GM18951 (cell line): ENCODE data around the gene PRSS33.

Source experiments
- POLR2A ChIP-seq: IDR thresholded peaks from 4 replicates; pipeline ENCODE4 v1.6.1; 2011; ENCODE audit warnings: mild to moderate bottlenecking; ENCODE audit not compliant: insufficient read length, insufficient read depth; ENCODE audit errors: extremely low read depth
- in situ Hi-C: fragments of 300-500 bp; cut with MboI; formaldehyde crosslinking; loops from one replicate; pipeline ENCODE4 v1.12.0; 2022; ENCODE audit warnings: low sequenced_read_pairs, mixed read lengths, inconsistent platforms; ENCODE audit not compliant: unreplicated experiment

The PRSS33 gene

DNA sequence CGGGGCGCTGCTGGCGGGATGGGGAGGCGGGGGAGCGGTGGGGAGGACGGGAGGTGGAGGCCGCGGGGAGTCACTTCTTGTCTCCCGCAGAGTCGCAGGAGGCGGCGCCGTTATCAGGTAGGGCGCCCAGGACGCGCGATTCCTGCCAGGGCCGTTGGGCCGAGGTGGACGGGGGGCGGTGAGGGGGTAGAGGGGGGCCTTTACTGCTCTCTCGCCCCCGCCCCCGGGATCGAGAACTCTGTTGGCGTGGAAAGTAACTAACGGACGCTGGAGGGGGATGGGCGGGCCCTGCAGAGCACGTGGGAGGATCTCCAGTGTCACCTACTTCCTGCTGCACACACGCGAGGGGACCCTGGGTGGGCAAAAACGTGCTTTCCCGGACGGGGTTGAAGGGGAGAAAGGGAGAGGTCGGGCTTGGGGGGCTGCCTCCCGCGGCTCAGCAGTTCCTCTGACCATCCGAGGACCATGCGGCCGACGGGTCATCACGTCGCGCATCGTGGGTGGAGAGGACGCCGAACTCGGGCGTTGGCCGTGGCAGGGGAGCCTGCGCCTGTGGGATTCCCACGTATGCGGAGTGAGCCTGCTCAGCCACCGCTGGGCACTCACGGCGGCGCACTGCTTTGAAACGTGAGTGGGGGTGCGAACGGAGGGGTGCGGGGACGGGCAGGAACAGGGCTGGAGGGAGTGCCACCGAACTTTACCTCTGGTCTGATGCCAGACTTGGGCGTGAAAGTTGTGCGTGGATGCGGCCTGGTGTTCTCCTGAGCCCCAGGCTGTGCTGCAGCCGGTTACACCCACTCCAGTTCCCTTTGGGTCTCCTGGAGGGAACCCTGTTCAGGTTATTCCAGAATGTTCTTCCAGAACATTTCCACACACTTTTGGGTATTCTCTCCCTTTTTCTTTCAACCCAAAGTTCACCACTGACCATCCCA lies 30.2 kb upstream of the PRSS33 start:
- TF ChIP-seq POLR2A, result no peak
- in situ Hi-C loops, result no loop called here

DNA sequence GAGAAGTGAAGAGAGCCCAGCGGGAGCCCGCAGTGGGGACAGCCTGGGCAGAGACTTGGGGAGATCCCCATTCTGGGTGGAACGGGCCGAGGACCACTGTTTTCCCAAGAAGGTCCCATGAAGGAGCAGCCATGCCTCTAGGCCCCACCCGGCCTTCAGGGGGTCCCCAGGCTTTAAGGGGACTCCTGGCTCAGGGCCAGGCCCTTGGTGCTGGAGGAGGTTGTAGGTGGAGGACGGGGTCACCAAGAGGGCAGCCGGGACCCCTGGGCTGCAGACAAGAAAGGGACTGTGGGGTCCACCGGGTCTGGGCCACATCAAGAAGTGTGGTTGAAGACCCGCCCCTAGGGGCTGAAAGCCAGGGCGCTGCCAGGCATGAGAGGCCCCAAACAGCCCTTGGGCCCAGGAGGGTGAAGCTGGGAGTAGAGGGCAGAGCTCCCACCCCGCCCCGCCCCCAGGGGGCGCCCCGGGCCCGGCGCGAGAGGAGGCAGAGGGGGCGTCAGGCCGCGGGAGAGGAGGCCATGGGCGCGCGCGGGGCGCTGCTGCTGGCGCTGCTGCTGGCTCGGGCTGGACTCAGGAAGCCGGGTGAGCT lies 29.5 kb upstream of the PRSS33 start, which contains the start of gene PRSS21:
PRSS21 (plus strand) TSS at position 487 of the 589 bp plus-strand sequence; CDS start at position 519, 32 bp downstream.
- no peak for TF ChIP-seq POLR2A
- in situ Hi-C loops, result no loop called here

DNA sequence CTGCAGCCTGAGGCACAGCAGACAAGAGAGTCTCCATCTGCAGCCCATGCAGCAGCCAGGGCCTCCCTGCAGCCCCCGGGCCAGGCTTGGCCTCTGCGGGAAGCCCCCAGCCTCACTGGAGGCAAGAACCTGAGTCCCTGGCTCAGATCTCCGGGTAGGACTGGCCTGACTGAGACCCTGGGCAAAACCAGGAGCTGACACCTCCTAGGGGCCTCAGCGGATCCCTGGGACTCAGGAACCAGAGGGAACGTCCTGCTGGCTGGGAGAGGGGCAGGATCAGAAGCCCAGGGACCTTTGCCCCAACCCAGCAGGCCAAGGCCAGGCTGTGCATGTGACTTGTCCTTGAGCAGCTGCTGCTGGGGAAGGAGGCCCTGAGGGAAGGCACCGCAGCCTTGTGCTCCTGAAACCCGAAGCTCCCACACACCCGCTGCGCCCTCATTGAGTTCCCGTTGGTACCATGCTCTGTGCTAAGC lies 28.0 kb upstream of the PRSS33 start:
- in situ Hi-C loops, result no loop called here
- no peak for TF ChIP-seq POLR2A

DNA sequence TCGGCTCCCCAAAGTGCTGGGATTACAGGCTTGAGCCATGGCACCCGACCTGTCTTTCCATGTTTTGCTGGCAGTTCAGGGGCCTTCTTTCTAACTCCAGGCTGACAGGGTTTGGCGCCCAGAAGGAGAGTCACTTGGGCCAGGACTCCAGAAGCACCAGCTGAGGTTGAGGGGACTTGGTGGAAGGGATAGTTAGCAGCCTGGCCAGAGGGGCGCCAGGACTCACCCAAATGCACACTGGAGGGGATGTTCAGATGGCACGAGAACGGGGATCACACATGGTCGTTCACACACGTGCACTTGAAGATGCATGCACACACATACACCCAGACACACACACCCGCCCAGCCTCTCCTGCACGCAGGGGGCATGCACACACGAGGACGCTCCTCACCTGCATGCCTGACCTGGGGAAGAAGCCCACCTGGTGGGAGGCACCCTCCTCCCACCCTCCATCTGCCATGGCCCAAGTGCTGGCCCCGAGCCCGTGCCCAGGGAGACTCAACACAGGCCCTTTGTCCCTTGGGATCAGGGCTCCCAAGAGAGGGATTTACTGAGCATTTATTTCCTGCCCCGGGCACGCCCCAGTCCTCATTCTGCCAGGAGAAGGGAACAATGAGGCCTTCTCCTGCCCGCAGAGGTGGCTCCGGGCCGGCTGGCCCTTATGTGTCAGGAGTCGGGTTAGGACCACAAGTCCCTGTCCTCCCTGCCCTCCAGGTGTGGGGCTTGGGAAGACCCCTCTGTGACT lies 27.4 kb upstream of the PRSS33 start:
- in situ Hi-C loops, result no loop called here
- TF ChIP-seq POLR2A, result no peak

DNA sequence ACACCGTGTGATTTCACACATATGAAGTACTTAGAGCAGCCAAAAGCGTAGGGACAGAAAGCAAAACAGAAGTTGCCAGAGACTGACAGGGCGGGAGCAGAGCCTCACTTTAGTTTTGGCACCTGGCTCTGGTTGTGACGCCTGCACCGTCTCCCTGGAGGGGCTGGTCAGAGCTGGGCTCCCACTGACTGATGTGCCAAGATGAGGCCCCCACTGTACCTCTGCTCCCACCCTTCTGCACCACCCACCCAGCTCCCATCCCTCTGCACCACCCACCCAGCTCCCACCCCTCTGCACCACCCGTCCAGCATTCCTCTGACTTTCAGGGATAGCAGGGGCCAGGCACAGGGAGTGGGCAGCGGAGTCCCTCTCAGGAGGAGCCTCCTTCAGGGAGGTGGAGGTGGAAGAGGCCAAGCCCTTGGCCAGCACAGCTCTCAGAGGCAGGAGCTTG lies 26.4 kb upstream of the PRSS33 start:
- in situ Hi-C loops, result no loop called here
- no peak for TF ChIP-seq POLR2A

DNA sequence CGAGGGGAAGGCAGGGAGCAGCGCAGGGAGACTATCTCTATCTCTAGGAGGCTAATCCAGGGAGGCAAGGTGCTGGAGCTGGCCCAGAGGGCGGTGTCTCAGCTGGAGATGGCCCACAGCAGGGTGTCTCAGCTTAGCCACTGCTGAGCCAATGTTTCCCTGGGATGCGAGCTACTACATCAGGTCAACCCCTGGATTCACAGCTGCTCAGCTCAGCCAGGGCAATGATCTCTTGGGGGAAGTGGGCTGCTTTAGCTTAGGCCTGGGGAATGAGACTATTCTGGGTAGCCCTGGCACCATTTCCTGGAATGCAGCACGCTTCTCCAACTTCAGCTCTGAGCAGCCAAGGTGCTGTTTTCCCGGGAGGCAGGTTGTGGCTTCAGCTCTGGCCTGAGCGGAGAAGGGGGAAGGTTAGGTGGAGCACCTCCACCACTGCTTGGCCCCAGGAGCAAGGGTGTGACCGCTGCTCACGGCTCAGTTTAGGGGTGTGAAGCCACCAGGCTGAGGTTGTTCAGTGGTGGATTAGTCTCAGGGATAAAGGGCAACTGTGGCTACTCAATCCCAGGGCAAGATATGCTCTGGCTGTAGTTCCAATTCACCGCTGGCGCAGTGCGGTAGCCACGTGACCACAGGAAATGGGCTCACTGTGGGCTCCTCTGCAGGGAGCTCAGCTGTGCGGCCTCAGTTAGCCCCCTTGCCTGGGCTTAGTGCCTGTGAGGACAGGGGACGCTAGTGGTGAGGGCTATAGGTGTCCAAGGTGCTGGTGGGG lies 24.5 kb upstream of the PRSS33 start:
- no peak for TF ChIP-seq POLR2A
- in situ Hi-C loops, result no loop called here

DNA sequence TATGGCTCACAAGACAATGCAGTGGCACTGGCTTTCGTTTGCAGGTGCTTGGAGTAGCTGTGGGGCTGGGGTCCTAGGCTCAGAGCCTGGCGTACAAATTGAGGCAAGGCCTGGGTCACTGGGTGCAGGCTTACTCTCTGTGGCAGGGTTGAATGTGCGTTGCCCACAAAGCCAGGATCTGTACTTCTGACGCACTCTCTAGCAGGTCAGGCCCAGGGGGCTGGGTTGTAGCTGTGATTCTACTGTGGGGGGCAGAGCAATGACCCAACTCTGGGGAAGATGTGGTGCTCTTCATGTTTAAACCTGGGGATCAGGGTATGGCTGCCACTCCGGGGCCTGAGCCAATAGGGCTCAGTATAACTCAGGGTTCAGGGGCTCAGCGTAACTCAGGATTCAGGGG lies 23.3 kb upstream of the PRSS33 start:
- in situ Hi-C loops, result no loop called here

DNA sequence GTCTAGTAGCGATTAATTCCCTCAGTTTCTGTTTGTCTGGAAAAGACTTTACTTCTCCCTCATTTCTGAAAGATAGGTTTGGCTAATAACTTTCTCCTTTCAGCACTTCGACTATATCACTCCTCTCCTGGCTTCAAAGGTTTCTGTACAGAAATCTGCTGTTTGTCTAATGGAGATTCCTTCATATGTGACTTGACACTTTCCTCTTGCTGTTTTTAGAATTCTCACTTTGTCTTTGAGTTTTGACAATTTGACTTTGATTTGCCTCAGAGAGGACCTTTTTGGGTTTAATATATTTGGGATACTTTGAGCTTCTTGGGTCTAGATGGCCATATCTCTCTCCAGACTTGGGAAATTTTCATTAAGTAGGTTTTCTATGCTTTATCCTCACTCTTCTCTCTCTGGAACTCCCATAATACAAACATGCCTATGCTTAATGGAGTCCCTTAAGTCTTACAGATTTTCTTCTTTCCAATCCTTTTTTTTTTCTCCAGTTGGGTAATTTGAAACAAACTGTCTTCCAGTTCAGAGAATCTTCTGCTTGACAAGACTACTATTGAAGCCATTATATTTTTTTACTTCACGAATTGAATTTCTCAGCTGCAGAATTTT lies 21.9 kb upstream of the PRSS33 start:
- in situ Hi-C loops, result no loop called here
- no peak for TF ChIP-seq POLR2A

More for the DNA sequence above, 23.3 kb upstream of the PRSS33 start:
- TF ChIP-seq POLR2A, result no peak

DNA sequence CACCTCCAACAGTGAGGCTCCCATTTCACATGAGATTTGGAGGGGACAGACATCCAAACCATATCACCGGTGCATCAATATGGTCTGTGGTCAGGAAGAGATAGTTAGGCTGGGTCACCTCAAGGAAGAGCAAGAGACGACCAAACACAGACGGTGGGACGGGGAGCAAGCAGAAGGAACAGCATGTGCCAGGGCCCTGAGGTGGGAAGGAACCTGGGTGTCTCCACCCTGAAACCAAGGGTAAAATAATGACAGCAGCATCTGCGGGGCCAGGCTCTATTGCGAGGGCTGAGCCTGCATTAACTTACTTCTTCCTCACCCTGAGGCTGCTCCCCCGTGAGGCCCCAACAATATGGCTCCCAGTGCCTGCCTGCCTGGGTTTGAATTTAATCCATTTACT lies 20.8 kb upstream of the PRSS33 start:
- in situ Hi-C loops, result no loop called here
- no peak for TF ChIP-seq POLR2A

DNA sequence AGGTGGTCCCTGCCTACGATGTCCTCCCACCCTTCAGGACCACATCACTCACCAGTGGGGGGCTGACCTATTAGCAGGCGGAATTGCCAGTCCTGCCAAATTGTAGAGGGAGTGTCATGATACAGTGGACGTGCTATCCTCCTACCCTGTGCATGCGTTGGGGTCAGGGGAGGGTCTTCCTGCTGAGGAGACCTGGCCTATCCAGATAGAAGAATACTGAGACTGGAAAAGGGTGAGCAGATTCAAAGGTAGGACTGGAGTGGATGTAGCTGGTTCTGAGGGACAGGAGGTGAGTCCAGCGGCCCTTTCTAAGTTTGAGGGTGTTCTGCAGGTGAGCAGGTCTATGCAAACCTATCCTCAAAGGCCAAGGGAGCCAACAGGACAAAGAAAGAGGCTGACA lies 18.9 kb upstream of the PRSS33 start:
- TF ChIP-seq POLR2A, result no peak
- in situ Hi-C loops, result no loop called here

DNA sequence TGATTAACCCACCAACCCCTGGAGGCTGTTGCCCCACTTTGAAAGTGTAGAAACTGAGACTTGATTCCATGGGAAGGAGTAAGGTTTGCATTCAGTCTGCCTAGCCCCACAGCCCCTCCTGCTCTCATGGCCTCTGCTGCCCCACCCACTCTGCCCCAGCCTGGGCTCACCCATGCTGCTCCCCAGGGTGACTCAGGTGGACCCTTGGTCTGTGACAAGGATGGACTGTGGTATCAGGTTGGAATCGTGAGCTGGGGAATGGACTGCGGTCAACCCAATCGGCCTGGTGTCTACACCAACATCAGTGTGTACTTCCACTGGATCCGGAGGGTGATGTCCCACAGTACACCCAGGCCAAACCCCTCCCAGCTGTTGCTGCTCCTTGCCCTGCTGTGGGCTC lies 17.4 kb upstream of the PRSS33 start:
- in situ Hi-C loops, result no loop called here
- TF ChIP-seq POLR2A, result no peak

DNA sequence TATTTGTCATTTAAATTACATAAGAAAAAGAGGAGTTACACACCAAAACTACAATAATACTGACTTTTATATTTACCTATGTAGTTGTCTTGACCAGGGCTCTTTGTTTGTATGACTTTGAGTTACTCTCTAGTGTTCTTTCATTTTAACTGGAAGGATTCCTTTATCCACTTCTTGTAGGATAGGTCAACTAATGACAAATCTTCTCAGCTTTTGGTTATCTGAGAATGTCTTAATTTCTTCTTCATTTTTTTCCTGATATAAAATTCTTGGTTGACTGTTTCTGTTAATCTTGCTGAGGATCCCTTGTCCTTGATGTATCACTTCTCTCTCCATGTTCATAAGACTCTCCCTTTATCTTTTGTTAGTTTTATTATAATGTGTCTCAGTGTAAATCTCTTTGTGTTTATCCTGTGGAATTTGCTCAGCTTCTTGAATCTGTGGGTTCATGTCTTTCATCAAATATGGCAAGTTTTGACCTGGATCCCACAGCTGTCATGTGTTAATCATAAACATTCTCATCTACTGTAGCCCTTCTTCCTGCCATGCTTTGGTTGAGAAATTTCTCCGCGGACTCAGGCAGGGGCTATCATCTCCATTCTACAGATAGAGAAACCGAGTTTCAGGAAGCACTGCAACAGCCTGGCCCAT lies 16.3 kb upstream of the PRSS33 start:
- no peak for TF ChIP-seq POLR2A
- in situ Hi-C loops, result no loop called here
